ENCODE data around the gene FAM131C. TPM values are rescaled to one million over a fixed set of nuclear protein-coding genes. Genes with fewer than 3 reads are reported as not detected.

The FAM131C gene
- polyA plus RNA-seq, 3 donors, result not detected

- no peak for DNase-seq
- no peaks in the 10 kb centered on the region for H3K9me3 Mint-ChIP-seq
- no peak overlapping the region for H3K4me3 ChIP-seq (replicated peaks in 1 of 3; ENCODE audit: low read depth in 2 of 3, low read length in 3 of 3)
- no peak overlapping the region for H3K9ac ChIP-seq (ENCODE audit: insufficient read depth, low read length, poor library complexity, severe bottlenecking)
- no peak overlapping the region for H3K4me2 ChIP-seq (replicated peaks; ENCODE audit: extremely low read depth, low read length, poor library complexity, severe bottlenecking)
- H3K4me1 Mint-ChIP-seq, result no peaks in the 10 kb centered on the region
- H2AFZ ChIP-seq (ENCODE audit: insufficient read depth, low read depth, low read length, poor library complexity, severe bottlenecking), result no peak overlapping the region
- H3K36me3 Mint-ChIP-seq, result no peaks in the 10 kb centered on the region
- no peaks in the 10 kb centered on the region for H4K20me1 ChIP-seq (ENCODE audit: insufficient read depth, low read length)
- H3K27ac ChIP-seq (ENCODE audit: low read depth in 1 of 2, low read length in 2 of 2), result no peak overlapping the region
- intact Hi-C loops (cut with micrococcal nuclease), result no loop called here
- no peaks in the 10 kb centered on the region for H3K79me2 ChIP-seq (ENCODE audit: insufficient read depth, low read length)
- no peaks in the 10 kb centered on the region for H3K36me3 ChIP-seq (replicated peaks in 1 of 2; ENCODE audit: control insufficient read depth in 1 of 2, insufficient read depth in 2 of 2, low read length in 2 of 2)
- H3K27me3 Mint-ChIP-seq (ENCODE audit: low read depth in 3 of 3), result peaks cover 11 to 41% (median 29%) of the 10 kb centered on the region in 3 donors
- H3K4me1 ChIP-seq (ENCODE audit: control insufficient read depth in 1 of 2, insufficient read depth in 2 of 2, low read length in 2 of 2), result no peaks in the 10 kb centered on the region
- no peak overlapping the region for H3K4me3 Mint-ChIP-seq
- no peak overlapping the region for H3K27ac Mint-ChIP-seq
- H3K27me3 ChIP-seq (ENCODE audit: control insufficient read depth in 2 of 2, insufficient read depth in 2 of 2, low read length in 2 of 2), result peaks cover 0 to under 1% of the 10 kb centered on the region in 2 donors
- no peak for TF ChIP-seq CTCF (IDR thresholded peaks at IDR 0.05)
- 97% methylated on average over 3 of the region's 4 CpGs for WGBS (ENCODE audit: insufficient coverage)
- no peaks in the 10 kb centered on the region for H3K9me3 ChIP-seq (replicated peaks in 1 of 2; ENCODE audit: control insufficient read depth in 1 of 2, insufficient read depth in 1 of 2, low read length in 2 of 2)
Measured at GRCh38 chr1:16066245-16066644, 7.2 kb downstream of the FAM131C start.

GRCh38 chr1:16065269-16065576 is 8.2 kb downstream of the FAM131C start:
- Histone ChIP-seq H3K4me3 (replicated peaks in 1 of 3; ENCODE audit: low read depth in 2 of 3, low read length in 3 of 3) (no peak overlapping the region), H2AFZ (ENCODE audit: insufficient read depth, low read depth, low read length, poor library complexity, severe bottlenecking) (no peak overlapping the region), H3K27me3 (ENCODE audit: control insufficient read depth in 2 of 2, insufficient read depth in 2 of 2, low read length in 2 of 2) (no peaks in the 10 kb centered on the region), H3K9me3 (replicated peaks in 1 of 2; ENCODE audit: control insufficient read depth in 1 of 2, insufficient read depth in 1 of 2, low read length in 2 of 2) (no peaks in the 10 kb centered on the region), H3K79me2 (ENCODE audit: insufficient read depth, low read length) (no peaks in the 10 kb centered on the region), H4K20me1 (ENCODE audit: insufficient read depth, low read length) (no peaks in the 10 kb centered on the region), H3K36me3 (replicated peaks in 1 of 2; ENCODE audit: control insufficient read depth in 1 of 2, insufficient read depth in 2 of 2, low read length in 2 of 2) (no peaks in the 10 kb centered on the region), H3K4me2 (replicated peaks; ENCODE audit: extremely low read depth, low read length, poor library complexity, severe bottlenecking) (no peak overlapping the region), H3K9ac (ENCODE audit: insufficient read depth, low read length, poor library complexity, severe bottlenecking) (no peak overlapping the region), H3K27ac (ENCODE audit: low read depth in 1 of 2, low read length in 2 of 2) (no peak overlapping the region), H3K4me1 (ENCODE audit: control insufficient read depth in 1 of 2, insufficient read depth in 2 of 2, low read length in 2 of 2) (no peaks in the 10 kb centered on the region)
- intact Hi-C loops (cut with micrococcal nuclease), result no loop called here
- DNase-seq, result no peak
- peaks cover 12 to 36% (median 28%) of the 10 kb centered on the region in 3 donors for H3K27me3 Mint-ChIP-seq (ENCODE audit: low read depth in 3 of 3)
- H3K27ac Mint-ChIP-seq, result no peak overlapping the region
- H3K9me3 Mint-ChIP-seq, result no peaks in the 10 kb centered on the region
- WGBS (ENCODE audit: insufficient coverage), result 91% methylated on average over 8 of the region's 8 CpGs
- H3K36me3 Mint-ChIP-seq, result no peaks in the 10 kb centered on the region
- H3K4me1 Mint-ChIP-seq, result no peaks in the 10 kb centered on the region
- no peak overlapping the region for H3K4me3 Mint-ChIP-seq
- TF ChIP-seq CTCF (IDR thresholded peaks at IDR 0.05), result no peak

Measured in CD14-positive monocyte (primary cell).